Neural cell (in vitro differentiated cells): ENCODE measurements around the gene SNCAIP. TPM values are rescaled to one million over a fixed set of nuclear protein-coding genes. Genes with fewer than 3 reads are reported as not detected.

Experiments used
- H2AFZ ChIP-seq: fragments of 200-600, 300-800 bp; sonication (generic), shearing (Covaris generic); 2 replicates; pipeline ENCODE4 v1.6.0; 2014; ENCODE audit warnings: low read depth, mild to moderate bottlenecking, antibody characterized with exemption, low read length, moderate library complexity
- H3F3A ChIP-seq: fragments of 200-600 bp; shearing (Covaris generic); 2 replicates; pipeline ENCODE4 v1.6.1; 2016; ENCODE audit warnings: mild to moderate bottlenecking, moderate library complexity, mixed read lengths, antibody characterized with exemption, low read length; ENCODE audit not compliant: insufficient read depth, poor library complexity, severe bottlenecking
- H3K27ac ChIP-seq: fragments of 200-600, 300-800 bp; sonication (generic), shearing (Covaris generic); 2 replicates; pipeline ENCODE4 v1.5.1; 2014; ENCODE audit warnings: mild to moderate bottlenecking, low read length, moderate library complexity
- H3K27me3 ChIP-seq: fragments of 300-800, 200-600 bp; sonication (generic), shearing (Covaris generic); 2 replicates; pipeline ENCODE4 v1.6.0; 2014; ENCODE audit warnings: mild to moderate bottlenecking, low read depth, low read length, moderate library complexity; ENCODE audit not compliant: insufficient read depth
- H3K36me3 ChIP-seq: fragments of 300-800, 200-600 bp; sonication (generic), shearing (Covaris generic); 2 replicates; pipeline ENCODE4 v1.5.1; 2014; ENCODE audit warnings: mild to moderate bottlenecking, antibody characterized with exemption, low read length, moderate library complexity; ENCODE audit not compliant: insufficient read depth
- H3K4me2 ChIP-seq: fragments of 300-800, 200-600 bp; sonication (generic), shearing (Covaris generic); 2 replicates; pipeline ENCODE4 v1.6.0; 2014; ENCODE audit warnings: mild to moderate bottlenecking, low read length
- H3K4me3 ChIP-seq: fragments of 300-800, 200-600 bp; sonication (generic), shearing (Covaris generic); 2 replicates; pipeline ENCODE4 v1.5.1; 2014; ENCODE audit warnings: mild to moderate bottlenecking, low read length, moderate library complexity
- H3K79me2 ChIP-seq: fragments of 200-600 bp; shearing (Covaris generic); replicated peaks from 2 replicates; pipeline ENCODE4 v1.6.0; 2014; ENCODE audit warnings: mild to moderate bottlenecking, low read length, moderate library complexity; ENCODE audit not compliant: insufficient read depth
- H3K9ac ChIP-seq: fragments of 300-800, 200-600 bp; sonication (generic), shearing (Covaris generic); 2 replicates; pipeline ENCODE4 v1.6.1; 2016; ENCODE audit warnings: mild to moderate bottlenecking, low read length, mixed read lengths
- H3K9me2 ChIP-seq: fragments of 200-600 bp; shearing (Covaris generic); 2 replicates; pipeline ENCODE4 v1.6.1; 2016; ENCODE audit warnings: mild to moderate bottlenecking, low read length, mixed read lengths; ENCODE audit not compliant: insufficient read depth
- H3K9me3 ChIP-seq: fragments of 200-600, 300-800 bp; sonication (generic), shearing (Covaris generic); 2 replicates; pipeline ENCODE4 v1.6.1; 2016; ENCODE audit warnings: mild to moderate bottlenecking, mixed run types, low read length, moderate library complexity, mixed read lengths
- H4K20me1 ChIP-seq: fragments of 200-600 bp; shearing (Covaris generic); 2 replicates; pipeline ENCODE4 v1.6.1; 2016; ENCODE audit warnings: mild to moderate bottlenecking, mixed run types; ENCODE audit not compliant: insufficient read depth
- CTCF ChIP-seq: fragments of 450-650 bp; IDR thresholded peaks from 2 replicates; pipeline ENCODE4 v1.5.1; 2014; ENCODE audit warnings: antibody characterized with exemption, mild to moderate bottlenecking, moderate library complexity; ENCODE audit not compliant: poor library complexity, severe bottlenecking
- EP300 ChIP-seq: fragments of 450-650 bp; conservative IDR thresholded peaks from 2 replicates; pipeline ENCODE4 v1.6.1; 2014; ENCODE audit warnings: antibody characterized with exemption, mild to moderate bottlenecking, moderate library complexity; ENCODE audit not compliant: poor library complexity, severe bottlenecking
- EZH2 ChIP-seq: fragments of 200-600, 300-800 bp; shearing (Covaris generic), sonication (generic); IDR thresholded peaks from 2 replicates; pipeline ENCODE4 v1.6.1; 2014; ENCODE audit warnings: antibody characterized with exemption, low read length, borderline replicate concordance, mild to moderate bottlenecking; ENCODE audit not compliant: insufficient read depth, poor library complexity, severe bottlenecking
- MXI1 ChIP-seq: fragments of 450-650 bp; conservative IDR thresholded peaks from 2 replicates; pipeline ENCODE4 v1.6.1; 2014; ENCODE audit warnings: antibody characterized with exemption, mild to moderate bottlenecking; ENCODE audit not compliant: poor library complexity, severe bottlenecking
- POLR2AphosphoS5 ChIP-seq: IDR thresholded peaks from 2 replicates; pipeline ENCODE4 v1.6.1; 2012
- RAD21 ChIP-seq: fragments of 450-650 bp; conservative IDR thresholded peaks from 2 replicates; pipeline ENCODE4 v1.6.1; 2014; ENCODE audit warnings: antibody characterized with exemption, mild to moderate bottlenecking, moderate library complexity
- SMC3 ChIP-seq: fragments of 450-650 bp; conservative IDR thresholded peaks from 2 replicates; pipeline ENCODE4 v1.6.1; 2014; ENCODE audit warnings: antibody characterized with exemption, mild to moderate bottlenecking, moderate library complexity; ENCODE audit not compliant: poor library complexity
- TAF1 ChIP-seq: IDR thresholded peaks from 2 replicates; pipeline ENCODE4 v1.6.1; 2012; ENCODE audit warnings: low read depth
- polyA plus RNA-seq: library from polyadenylated mRNA; depleted of rRNA; stranded (reverse); fragments of >200 nt; gene quantifications from 2 replicates; pipeline ENCODE4 v1.2.3, GENCODE V29; 2014
- TF ChIP-seq, protein P1 (sequence below): IDR thresholded peaks from 2 replicates; pipeline ENCODE4 v1.6.1; 2012; ENCODE audit warnings: borderline replicate concordance

Gene SNCAIP
- polyA plus RNA-seq, 1 donor from 2014 or later, result 25.6 TPM

- H3K9ac ChIP-seq, result no peak overlapping the region
- no peak overlapping the region for H3K4me2 ChIP-seq
- H3K4me3 ChIP-seq, result no peak overlapping the region
- H2AFZ ChIP-seq, result no peak overlapping the region
- no peaks in the 10 kb centered on the region for H3K9me2 ChIP-seq
- H3K27ac ChIP-seq, result no peak overlapping the region
- H3K9me3 ChIP-seq, result no peaks in the 10 kb centered on the region
- H3K27me3 ChIP-seq, result no peaks in the 10 kb centered on the region
- no peaks in the 10 kb centered on the region for H4K20me1 ChIP-seq
- H3K36me3 ChIP-seq, result peaks cover 10% of the 10 kb centered on the region
- TF ChIP-seq, protein P1, sequence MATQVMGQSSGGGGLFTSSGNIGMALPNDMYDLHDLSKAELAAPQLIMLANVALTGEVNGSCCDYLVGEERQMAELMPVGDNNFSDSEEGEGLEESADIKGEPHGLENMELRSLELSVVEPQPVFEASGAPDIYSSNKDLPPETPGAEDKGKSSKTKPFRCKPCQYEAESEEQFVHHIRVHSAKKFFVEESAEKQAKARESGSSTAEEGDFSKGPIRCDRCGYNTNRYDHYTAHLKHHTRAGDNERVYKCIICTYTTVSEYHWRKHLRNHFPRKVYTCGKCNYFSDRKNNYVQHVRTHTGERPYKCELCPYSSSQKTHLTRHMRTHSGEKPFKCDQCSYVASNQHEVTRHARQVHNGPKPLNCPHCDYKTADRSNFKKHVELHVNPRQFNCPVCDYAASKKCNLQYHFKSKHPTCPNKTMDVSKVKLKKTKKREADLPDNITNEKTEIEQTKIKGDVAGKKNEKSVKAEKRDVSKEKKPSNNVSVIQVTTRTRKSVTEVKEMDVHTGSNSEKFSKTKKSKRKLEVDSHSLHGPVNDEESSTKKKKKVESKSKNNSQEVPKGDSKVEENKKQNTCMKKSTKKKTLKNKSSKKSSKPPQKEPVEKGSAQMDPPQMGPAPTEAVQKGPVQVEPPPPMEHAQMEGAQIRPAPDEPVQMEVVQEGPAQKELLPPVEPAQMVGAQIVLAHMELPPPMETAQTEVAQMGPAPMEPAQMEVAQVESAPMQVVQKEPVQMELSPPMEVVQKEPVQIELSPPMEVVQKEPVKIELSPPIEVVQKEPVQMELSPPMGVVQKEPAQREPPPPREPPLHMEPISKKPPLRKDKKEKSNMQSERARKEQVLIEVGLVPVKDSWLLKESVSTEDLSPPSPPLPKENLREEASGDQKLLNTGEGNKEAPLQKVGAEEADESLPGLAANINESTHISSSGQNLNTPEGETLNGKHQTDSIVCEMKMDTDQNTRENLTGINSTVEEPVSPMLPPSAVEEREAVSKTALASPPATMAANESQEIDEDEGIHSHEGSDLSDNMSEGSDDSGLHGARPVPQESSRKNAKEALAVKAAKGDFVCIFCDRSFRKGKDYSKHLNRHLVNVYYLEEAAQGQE, result no peak
- TF ChIP-seq SMC3, result no peak
- TF ChIP-seq POLR2AphosphoS5, result no peak
- no peak for TF ChIP-seq EP300
- TF ChIP-seq CTCF, result no peak
- TF ChIP-seq MXI1, result no peak
- TF ChIP-seq TAF1, result no peak
- TF ChIP-seq EZH2, result no peak
- no peaks in the 10 kb centered on the region for H3F3A ChIP-seq
- H3K79me2 ChIP-seq, result no peaks in the 10 kb centered on the region
These were observed 93.7 kb downstream of the SNCAIP start for GRCh38 chr5:122405751-122406150.

GRCh38 chr5:122406181-122406580, 94.1 kb downstream of the SNCAIP start:
- no peak overlapping the region for H3K9ac ChIP-seq
- H3K4me3 ChIP-seq, result no peak overlapping the region
- no peak overlapping the region for H2AFZ ChIP-seq
- peaks cover 10% of the 10 kb centered on the region for H3K36me3 ChIP-seq
- no peaks in the 10 kb centered on the region for H3K9me3 ChIP-seq
- H3K9me2 ChIP-seq, result no peaks in the 10 kb centered on the region
- no peaks in the 10 kb centered on the region for H3K79me2 ChIP-seq
- no peak for TF ChIP-seq MXI1
- TF ChIP-seq EP300, result no peak
- TF ChIP-seq CTCF, result no peak
- no peak for TF ChIP-seq SMC3
- TF ChIP-seq TAF1, result no peak
- TF ChIP-seq POLR2AphosphoS5, result no peak
- TF ChIP-seq EZH2, result no peak
- no peak for TF ChIP-seq RAD21
- no peaks in the 10 kb centered on the region for H4K20me1 ChIP-seq
- no peaks in the 10 kb centered on the region for H3F3A ChIP-seq
- H3K27me3 ChIP-seq, result no peaks in the 10 kb centered on the region
- H3K27ac ChIP-seq, result no peak overlapping the region
- H3K4me2 ChIP-seq, result no peak overlapping the region
